ENCODE data around the gene PEA15.

The PEA15 gene

DNA sequence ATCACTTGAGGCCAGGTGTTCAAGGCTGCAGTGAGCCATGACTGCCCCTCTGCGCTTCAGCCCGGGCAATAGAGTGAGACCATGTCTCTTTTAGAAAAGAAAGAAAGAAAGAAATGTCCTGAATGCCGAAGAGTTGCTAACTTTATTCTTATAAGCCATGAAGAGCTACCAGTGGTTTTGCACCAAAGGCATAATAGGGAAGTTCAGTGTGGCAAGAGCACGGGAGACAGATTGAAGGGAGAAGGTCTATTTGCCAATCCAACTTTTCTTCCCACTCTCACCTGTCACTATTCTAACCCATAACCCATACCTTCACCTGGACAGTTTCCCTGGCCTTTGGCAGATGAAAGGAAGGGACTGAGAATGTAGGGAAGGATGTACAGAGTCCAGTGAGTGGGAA lies 4.4 kb upstream of the PEA15 start:
- no peak for FAIRE-seq
- TF ChIP-seq TAF1 (IDR thresholded peaks at IDR 0.05; ENCODE audit: borderline replicate concordance, low read depth, low read length) (no peak), POLR2AphosphoS5 (IDR thresholded peaks at IDR 0.05; ENCODE audit: low read depth, low read length) (no peak), POLR2A (IDR thresholded peaks at IDR 0.05; ENCODE audit: low read depth, low read length) (no peak)
- no peak for DNase-seq (ENCODE audit: insufficient read length)

GRCh38 chr1:160204526-160205241 lies 500 bp upstream of the PEA15 start:
- DNase-seq (ENCODE audit: insufficient read length) (peak; percentile 42), FAIRE-seq (peak; percentile 86)
- TF ChIP-seq POLR2AphosphoS5 (IDR thresholded peaks at IDR 0.05; ENCODE audit: low read depth, low read length) (no peak), POLR2A (IDR thresholded peaks at IDR 0.05; ENCODE audit: low read depth, low read length) (peak; percentile 9; the same call in 1 of the 2 replicates)

DNA sequence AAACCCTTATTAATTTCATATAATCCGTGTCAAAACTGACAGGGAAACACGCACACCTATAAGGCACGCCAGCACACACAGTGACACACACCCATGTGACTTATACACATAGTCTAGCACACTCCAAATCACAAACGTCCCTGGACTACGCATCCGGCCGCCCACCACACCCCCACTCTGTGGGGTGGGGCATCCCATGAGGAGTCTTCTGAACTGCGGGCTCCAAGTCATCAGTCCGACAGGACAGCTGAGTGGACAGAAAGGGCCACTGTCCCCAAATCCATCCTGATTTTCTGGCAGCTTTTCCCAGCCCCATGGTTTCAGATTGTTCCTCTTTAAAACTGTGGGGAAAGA lies 829 bp downstream of the PEA15 start:
- FAIRE-seq (peak; percentile 57), DNase-seq (ENCODE audit: insufficient read length) (peak; percentile 41)
- TF ChIP-seq POLR2A (IDR thresholded peaks at IDR 0.05; ENCODE audit: low read depth, low read length): no peak
- no peak for TF ChIP-seq TAF1 (IDR thresholded peaks at IDR 0.05; ENCODE audit: borderline replicate concordance, low read depth, low read length)
- no peak; the same call in 1 of the 2 replicates for TF ChIP-seq POLR2AphosphoS5 (IDR thresholded peaks at IDR 0.05; ENCODE audit: low read depth, low read length)

DNA sequence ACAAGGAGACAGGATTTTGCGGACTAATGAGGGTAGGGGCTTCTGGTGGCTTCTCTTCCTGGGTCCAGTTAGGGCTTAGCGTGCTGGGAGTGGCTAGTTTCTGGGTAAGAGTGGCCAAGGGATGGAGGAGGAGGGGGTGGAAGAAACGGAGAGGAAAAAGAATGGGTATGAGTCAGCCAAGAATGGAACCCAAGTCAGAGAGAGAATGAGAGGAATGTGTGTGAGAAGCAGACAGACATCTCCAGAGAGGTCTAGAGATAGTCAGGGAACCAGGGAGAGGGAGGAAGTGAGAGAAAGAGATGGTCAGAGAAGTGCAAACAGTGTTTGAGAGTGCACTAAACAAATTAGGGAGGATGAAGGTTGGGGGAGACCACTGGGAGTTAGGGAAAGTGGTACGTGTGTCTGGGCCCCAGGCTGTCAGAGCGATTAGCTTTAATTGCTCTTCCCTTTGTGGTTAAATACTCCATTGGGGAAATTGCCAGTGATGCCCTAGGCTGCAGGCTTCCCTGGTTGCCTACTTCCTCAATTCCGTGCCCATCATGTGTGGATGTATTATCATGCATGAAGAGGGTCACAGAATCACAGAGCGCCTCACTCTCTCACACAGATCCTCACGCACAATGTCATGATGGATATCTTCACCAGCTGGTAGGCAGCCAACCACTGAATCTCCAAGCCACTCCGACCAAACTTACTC lies 1.4 kb downstream of the PEA15 start:
- TF ChIP-seq POLR2A (IDR thresholded peaks at IDR 0.05; ENCODE audit: low read depth, low read length) (no peak), POLR2AphosphoS5 (IDR thresholded peaks at IDR 0.05; ENCODE audit: low read depth, low read length) (no peak), TAF1 (IDR thresholded peaks at IDR 0.05; ENCODE audit: borderline replicate concordance, low read depth, low read length) (no peak)
- DNase-seq (ENCODE audit: insufficient read length): no peak
- FAIRE-seq: peak; percentile 73

GRCh38 chr1:160207118-160207650 lies 2.0 kb downstream of the PEA15 start:
- no peak for DNase-seq (ENCODE audit: insufficient read length)
- peak; percentile 24 for FAIRE-seq
- TF ChIP-seq POLR2A (IDR thresholded peaks at IDR 0.05; ENCODE audit: low read depth, low read length) (no peak), TAF1 (IDR thresholded peaks at IDR 0.05; ENCODE audit: borderline replicate concordance, low read depth, low read length) (no peak), POLR2AphosphoS5 (IDR thresholded peaks at IDR 0.05; ENCODE audit: low read depth, low read length) (no peak)

DNA sequence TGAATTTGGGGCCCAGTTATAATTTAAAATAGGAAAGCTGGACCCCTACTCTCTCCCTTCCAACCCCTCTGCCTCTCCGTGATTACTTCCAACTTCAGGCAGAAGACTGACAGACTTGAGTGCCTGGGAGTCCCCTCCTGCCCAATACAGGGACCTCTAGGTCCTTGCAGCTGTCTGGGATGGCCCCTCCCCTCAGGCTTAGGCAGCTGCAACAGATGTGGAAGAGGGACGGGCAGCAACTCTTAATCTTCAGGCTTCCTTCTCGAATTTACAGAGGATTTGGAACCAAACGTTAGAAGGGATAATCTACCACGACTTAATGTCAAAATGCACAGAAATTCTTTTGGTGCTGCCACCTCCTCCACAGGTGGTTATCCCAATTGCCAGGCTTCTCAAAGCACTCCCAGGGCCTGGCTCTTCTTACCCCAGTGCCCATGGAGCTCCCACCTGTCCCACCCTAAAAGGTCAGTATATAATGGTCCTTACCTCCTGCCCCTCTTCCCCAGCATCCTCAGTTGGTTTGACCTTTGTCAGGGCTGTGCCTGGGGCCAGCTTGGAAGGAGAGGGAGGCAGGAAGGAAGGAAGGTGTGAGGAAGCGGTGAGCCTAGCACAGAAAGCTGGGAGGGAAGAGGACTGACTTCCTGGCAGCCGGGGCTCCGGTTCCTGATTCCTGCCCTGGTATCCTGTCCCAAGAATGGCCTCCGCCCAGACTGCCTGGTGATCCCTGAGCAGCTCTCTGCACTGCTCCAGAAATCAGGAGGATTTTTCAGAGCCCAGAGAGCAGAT lies 2.8 kb downstream of the PEA15 start:
- TF ChIP-seq POLR2A (IDR thresholded peaks at IDR 0.05; ENCODE audit: low read depth, low read length): no peak
- no peak for TF ChIP-seq TAF1 (IDR thresholded peaks at IDR 0.05; ENCODE audit: borderline replicate concordance, low read depth, low read length)
- TF ChIP-seq POLR2AphosphoS5 (IDR thresholded peaks at IDR 0.05; ENCODE audit: low read depth, low read length): no peak
- DNase-seq (ENCODE audit: insufficient read length) (no peak), FAIRE-seq (no peak)

DNA sequence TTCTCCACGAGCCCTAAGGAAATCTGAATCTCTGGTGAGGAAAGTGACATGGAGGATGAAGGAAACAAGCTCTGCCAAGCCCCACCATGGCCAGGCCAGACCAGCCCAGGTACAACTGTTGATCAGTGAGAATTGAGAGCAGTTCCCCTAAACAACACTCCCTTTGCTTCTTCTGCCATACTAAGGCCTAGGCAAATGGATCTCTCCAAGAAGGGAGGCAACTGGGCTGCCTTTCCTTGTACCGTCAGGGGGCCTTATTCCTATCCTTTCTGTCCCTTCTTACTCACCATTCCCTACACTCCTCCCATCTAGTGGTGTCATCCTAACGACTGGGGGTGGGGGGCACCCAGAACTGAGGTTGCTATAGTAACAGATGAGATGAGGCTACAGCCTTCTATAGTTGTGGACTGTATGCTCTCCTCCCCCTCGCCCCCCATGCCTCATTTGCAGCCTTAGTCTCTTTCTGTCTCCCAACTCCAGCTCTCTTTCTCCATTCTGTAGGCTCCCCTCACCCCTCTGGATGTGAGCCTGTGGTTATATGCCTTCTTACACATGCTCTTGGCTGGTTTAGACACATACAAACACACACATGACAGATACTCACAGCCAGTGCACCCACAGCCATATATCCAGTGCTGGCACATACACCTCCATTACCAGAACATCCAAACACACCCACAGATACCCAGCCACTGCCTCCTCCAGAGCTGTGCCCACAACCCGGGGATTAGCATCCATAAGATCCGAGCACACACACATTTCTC lies 3.6 kb downstream of the PEA15 start:
- peak; percentile 21; the same call in 1 of the 2 replicates for TF ChIP-seq POLR2A (IDR thresholded peaks at IDR 0.05; ENCODE audit: low read depth, low read length)
- no peak for TF ChIP-seq POLR2AphosphoS5 (IDR thresholded peaks at IDR 0.05; ENCODE audit: low read depth, low read length)
- DNase-seq (ENCODE audit: insufficient read length) (no peak), FAIRE-seq (no peak)

DNA sequence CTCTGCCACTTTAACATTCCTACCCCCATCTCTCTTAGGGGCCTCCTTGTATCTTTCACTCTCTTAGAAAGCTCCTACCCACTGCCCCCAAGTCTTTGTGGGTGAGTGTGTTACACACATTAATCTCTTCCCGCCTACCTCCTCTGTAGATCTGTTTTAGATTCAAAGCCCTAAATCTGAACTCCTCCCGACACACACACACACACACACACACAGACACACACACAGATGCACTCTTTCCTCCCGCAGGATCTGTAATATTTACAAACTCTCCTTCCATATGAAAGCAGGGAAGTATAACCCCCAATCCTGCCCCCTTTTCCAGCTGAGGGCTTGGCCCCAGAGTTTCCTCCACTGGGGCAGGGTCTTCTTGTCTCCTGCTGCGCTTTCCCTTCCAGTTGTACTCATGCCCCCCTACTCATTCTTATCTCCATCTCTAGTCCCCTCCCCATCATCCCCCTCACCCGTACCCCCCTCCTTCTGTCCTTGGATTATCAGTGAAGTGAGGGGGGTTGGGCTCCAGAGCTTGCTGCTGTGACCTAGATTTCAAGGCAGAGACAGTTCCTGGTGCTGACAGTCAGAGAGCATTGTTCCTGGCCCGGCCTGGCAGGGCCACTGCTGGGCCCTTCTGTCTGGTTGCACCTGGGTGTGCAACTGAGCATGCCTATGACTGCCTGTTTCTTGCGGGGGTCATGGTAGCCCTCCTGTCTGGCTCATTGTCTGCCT lies 4.3 kb downstream of the PEA15 start:
- TF ChIP-seq TAF1 (IDR thresholded peaks at IDR 0.05; ENCODE audit: borderline replicate concordance, low read depth, low read length): no peak
- TF ChIP-seq POLR2AphosphoS5 (IDR thresholded peaks at IDR 0.05; ENCODE audit: low read depth, low read length): no peak
- TF ChIP-seq POLR2A (IDR thresholded peaks at IDR 0.05; ENCODE audit: low read depth, low read length): peak; percentile 26; the same call in 1 of the 2 replicates
- DNase-seq (ENCODE audit: insufficient read length) (no peak), FAIRE-seq (no peak)

DNA sequence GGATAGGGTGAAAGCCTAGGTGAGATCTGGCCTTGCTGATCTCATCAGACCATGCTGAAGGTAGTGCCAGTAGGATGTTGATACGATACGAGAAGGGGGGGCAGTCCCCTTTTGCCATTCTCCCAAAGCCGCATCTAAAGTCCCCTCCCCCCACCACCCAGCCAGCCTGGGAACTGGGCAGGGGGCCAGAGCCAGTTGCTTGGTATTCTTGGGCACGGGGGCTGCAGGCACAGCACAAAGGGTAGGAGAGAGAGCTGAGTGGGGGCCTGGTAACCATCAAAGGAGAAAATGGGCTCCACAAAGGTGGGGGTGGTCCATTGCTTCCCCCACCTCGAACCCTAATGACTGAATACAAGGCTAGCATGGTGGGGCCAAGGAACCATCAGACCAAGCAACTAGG lies 5.4 kb downstream of the PEA15 start:
- no peak for FAIRE-seq
- DNase-seq (ENCODE audit: insufficient read length): no peak
- no peak for TF ChIP-seq TAF1 (IDR thresholded peaks at IDR 0.05; ENCODE audit: borderline replicate concordance, low read depth, low read length)

DNA sequence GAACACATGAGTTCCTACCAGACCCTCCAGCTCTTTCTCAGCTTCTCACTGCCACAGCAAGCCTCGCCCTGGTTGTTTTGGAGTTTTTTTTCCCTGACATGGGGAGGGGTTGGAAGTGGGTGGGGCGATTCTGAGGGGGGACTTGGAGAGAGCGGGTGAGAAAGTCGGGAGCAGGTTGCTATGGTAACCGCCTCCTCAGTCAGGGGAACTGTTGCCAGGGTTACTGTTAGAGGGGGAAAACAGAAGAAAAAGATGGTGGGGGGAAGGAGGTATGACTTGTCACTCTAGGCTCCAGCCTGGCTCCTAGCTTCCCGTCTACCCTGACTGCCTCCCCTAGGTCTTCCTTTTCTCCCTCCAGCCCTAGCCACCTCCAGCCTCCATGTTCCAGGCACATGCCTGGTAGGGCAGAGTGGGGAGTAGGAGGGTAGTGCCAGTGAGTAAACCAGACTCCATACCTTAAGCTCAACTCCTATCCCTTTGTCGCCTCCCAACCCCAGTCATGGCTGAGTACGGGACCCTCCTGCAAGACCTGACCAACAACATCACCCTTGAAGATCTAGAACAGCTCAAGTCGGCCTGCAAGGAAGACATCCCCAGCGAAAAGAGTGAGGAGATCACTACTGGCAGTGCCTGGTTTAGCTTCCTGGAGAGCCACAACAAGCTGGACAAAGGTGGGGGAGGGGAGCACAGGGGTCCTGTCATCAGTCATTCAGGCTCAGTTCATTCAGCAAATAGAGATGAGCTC lies 6.0 kb downstream of the PEA15 start:
- DNase-seq (ENCODE audit: insufficient read length) (no peak), FAIRE-seq (no peak)
- TF ChIP-seq POLR2AphosphoS5 (IDR thresholded peaks at IDR 0.05; ENCODE audit: low read depth, low read length) (no peak), TAF1 (IDR thresholded peaks at IDR 0.05; ENCODE audit: borderline replicate concordance, low read depth, low read length) (no peak), POLR2A (IDR thresholded peaks at IDR 0.05; ENCODE audit: low read depth, low read length) (no peak)

Measured in GM12892 (cell line).